GM19372 (cell line): ENCODE measurements around the gene PRKAR1A.
A peak's percentile ranks its signal among the peaks of the same experiment; 100 is the strongest.
"Not testable (repeated sequence)": the region's sequence is repeated elsewhere in the genome, so short reads cannot be mapped to it uniquely, and the experiment has no call there.

ENCODE experiments used
- ATAC-seq: cut with Tn5 transposase; IDR thresholded peaks from one replicate; pipeline ENCODE4 v1.9.1; 2021; ENCODE audit warnings: mild to moderate bottlenecking, low read depth, moderate library complexity; ENCODE audit not compliant: unreplicated experiment

Gene PRKAR1A

GRCh38 chr17:68509141-68510057 is 2.8 kb upstream of the PRKAR1A start:
- no peak for ATAC-seq

DNA sequence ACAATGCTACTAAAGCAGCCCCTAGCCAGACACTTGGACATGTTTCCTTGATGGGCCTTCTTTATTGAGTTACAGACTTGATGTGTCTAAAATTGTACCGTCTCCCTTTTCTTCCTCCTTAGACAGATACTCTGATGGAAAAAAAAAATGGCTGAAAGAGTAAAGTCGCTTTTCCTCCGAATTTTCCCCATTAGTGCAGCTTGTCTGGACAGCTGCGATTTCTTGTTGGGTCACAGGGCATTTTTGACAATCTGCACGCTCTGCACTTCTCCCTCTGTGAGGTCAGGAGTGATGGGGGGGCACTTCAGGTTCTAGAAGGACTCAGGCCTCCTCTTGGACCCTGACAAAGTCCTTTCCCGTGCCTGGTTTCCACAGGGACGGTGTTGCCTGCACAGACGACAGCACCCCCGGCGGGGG is 968 bp upstream of the PRKAR1A start:
- no peak for ATAC-seq

DNA sequence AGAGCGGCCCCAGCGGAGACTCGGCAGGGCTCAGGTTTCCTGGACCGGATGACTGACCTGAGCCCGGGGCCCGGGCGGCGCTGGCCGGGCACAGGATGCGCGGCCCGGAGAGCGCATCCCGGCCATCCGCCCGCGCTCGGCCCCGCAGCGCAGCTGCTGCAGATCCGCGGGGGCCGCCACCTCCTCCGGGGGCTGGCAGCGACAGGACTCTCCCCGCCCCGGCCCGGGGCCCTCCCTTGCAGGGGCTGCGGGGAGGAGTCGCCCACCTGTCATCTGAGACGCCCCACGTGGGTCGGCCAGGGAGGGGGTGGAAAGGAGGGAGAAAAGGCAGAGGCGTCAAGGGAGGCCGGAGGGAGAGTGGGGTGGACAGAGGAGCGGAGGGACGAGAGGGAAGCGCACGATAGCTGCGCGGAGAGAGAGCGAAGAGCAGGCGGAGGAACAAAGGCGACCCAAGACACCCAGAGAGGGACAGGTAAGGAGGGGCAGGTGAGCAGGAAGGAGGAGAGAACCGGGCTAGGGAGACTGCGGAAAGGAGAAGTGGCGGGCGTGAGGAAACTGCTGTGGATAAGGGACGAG is 471 bp upstream of the PRKAR1A start:
- ATAC-seq: peak; percentile 46

DNA sequence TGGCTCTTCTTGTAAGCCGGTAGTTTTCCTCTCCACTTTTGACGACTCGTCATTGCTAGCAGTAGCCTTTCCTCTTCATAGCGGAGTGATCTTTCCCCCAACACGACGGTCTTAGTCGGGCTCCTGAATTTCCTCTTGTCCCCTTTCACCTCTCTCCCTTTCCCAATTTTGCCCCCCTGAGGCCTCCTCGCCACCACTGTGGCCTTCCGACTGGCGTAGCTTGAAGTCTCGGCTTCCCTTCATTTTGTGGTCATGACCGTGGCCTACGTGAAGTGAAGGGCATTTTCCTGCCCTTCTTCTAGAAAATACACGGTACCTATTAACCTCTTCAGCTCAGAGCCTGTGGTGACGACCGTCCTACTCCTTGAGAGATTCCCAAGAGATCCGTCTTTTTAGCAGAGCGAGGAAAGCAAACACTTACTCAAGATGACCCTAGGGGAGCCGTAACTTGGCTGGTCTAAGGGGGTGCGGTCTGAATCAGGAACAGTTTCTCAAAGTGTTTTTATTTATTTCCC is 787 bp downstream of the PRKAR1A start:
- ATAC-seq: no peak

DNA sequence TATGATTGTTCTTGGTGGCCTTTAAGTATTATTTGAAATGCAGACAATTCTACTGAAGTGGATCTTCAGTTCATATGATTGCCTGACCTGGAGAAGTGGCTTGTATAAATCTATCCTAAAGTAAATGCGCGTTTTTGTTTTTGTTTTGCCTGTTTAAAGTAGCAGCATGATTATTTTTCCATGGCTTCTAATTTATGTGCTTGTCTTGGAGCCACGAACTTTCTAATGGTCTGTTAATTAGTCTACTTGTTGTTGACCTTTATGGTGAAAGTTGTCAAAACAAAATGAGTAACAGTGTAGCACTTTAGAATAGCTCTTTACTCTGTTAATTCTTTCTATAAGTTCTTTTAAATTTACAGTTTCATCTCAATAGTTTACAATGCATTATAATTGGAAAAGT is 1.7 kb downstream of the PRKAR1A start:
- ATAC-seq: no peak

- no peak for ATAC-seq
Measured at GRCh38 chr17:68514831-68515635, 2.8 kb downstream of the PRKAR1A start.

DNA sequence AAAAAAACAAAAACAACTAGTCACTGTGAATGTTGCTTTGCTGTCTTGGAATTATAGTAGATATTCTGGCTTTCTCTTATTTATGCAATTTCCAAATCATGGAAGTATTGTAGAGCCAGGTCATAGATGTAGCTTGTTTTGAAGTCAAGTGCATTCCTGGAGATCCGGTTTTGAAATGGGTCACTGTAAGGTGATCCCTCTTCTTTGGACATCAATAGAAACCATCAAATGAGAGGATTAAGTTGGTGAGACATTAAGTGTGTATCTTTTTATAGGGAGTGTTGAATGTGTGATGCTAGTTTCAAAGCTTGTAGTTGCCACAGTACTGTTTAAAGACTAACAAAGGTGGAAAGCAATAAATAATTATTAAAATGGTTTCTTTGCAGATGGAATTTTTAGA is 4.5 kb downstream of the PRKAR1A start:
- ATAC-seq: no peak

GRCh38 chr17:68517605-68518004 is 5.4 kb downstream of the PRKAR1A start:
- not testable (repeated sequence) for ATAC-seq

- ATAC-seq: no peak
Measured at GRCh38 chr17:68518063-68518815, 6.0 kb downstream of the PRKAR1A start.

DNA sequence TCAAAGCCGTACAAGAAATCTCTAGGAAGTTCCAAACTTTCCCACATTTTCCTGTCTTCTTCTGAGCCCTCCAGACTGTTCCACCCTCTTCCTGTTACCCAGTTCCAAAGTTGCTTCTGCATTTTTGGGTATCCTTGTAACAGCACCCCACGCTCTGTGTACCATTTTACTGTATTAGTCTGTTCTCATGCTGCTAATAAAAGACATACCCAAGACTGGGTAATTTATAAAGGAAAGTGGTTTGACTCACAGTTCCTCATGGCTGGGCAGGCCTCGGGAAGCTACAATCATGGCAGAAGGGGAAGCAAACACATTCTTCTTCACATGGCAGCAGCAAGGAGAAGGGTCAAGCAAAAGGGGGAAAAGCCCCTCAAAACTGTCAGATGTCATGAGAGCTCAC is 6.8 kb downstream of the PRKAR1A start:
- ATAC-seq: not testable (repeated sequence)

- ATAC-seq: no peak
Measured at GRCh38 chr17:68519911-68520310, 7.7 kb downstream of the PRKAR1A start.

- ATAC-seq: no peak
Measured at GRCh38 chr17:68522266-68522665, 10.0 kb downstream of the PRKAR1A start.

- ATAC-seq: no peak
Measured at GRCh38 chr17:68526548-68526947, 14.3 kb downstream of the PRKAR1A start.

- no peak for ATAC-seq
Measured at GRCh38 chr17:68527314-68527713, 15.1 kb downstream of the PRKAR1A start.

DNA sequence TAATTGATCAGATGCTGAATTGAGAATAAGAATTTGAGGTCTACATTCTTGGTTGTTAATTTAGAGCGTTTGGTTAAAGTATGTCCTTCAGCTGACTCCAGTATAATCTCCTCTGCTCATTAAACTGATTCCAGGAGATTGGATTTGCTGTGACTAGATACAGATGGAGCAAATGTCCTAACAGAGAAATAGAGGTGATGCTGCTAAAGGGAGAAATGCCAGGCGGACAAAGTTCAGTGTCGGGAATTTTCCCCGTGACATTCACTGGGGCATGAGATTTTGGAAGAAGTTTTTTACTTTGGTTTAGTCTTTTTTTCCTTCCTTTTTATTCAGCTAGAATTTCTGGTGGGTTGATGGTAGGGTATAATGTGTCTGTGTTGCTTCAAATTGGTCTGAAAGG is 19.0 kb downstream of the PRKAR1A start:
- no peak for ATAC-seq

DNA sequence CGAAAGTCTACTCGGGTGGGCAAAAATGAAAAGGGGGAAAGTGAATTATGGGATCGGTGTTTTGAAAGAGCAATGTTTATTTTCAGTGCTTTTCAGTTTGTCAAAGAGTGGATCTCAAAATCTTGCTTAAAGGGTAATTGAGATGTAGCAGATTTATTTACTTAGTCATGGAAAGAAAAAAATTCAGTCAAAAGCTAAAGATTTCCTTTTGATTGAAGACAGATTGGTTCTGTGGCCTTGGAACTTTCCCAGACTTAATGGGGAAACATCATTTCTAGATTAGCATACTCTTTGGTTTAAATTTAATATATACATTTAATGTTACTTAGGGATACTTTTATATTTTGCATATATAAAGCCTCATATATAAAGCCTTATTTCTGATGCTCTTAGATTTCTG is 20.6 kb downstream of the PRKAR1A start:
- no peak for ATAC-seq

DNA sequence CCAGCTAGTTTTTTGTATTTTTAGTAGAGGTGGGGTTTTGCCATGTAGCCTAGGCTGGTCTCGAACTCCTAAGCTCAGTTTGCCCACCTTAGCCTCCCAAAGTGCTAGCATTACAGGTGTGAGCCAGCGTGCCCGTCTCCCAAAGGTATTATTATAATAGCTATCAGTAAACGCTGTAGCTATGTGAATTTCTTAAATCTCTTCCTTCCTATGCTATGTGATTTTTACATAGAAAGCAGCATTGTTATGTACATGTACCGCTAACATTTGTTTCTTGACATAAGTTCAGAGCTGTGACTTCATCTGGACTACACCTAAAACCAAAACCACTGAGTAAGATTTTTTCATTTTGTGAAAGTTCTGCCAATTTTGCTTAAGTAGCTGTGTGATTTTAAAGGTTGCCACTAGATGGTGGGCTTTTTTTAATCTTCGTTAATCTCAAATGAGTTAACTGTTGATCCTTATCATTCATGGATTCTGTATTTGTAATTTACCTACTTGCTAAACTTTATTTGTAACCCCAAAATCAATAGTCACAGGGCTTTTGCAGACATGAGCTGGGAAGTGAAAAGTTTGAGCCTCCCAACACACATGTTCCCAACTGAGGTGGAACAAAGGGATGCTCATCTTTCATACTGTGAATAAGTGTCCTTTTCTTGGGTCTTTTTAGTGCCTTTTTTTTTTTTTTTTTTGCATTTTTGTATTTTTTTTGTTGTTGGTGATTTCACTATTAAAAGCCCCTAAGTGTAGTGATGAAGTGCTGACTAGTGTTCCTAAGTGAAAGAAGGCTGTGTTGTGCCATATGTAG is 21.9 kb downstream of the PRKAR1A start:
- ATAC-seq: no peak

- no peak for ATAC-seq
Measured at GRCh38 chr17:68534695-68535088, 22.5 kb downstream of the PRKAR1A start.

GRCh38 chr17:68535922-68536321 is 23.7 kb downstream of the PRKAR1A start:
- ATAC-seq: no peak
